B cell (primary cell): ENCODE results near the gene GUCA1A.
"Not testable (repeated sequence)": the region's sequence is repeated elsewhere in the genome, so short reads cannot be mapped to it uniquely, and the experiment has no call there.

ENCODE experiments used
- CTCF ChIP-seq: fragments of 200-600 bp; IDR thresholded peaks from one replicate; pipeline ENCODE4 v1.8.0; 2022; ENCODE audit warnings: antibody characterized with exemption, mild to moderate bottlenecking
- EZH2 ChIP-seq: IDR thresholded peaks from 2 replicates; pipeline ENCODE4 v1.6.1; 2012; ENCODE audit warnings: borderline replicate concordance, low read depth, mild to moderate bottlenecking, moderate library complexity, low read length; ENCODE audit not compliant: insufficient read depth, poor library complexity, severe bottlenecking

DNA sequence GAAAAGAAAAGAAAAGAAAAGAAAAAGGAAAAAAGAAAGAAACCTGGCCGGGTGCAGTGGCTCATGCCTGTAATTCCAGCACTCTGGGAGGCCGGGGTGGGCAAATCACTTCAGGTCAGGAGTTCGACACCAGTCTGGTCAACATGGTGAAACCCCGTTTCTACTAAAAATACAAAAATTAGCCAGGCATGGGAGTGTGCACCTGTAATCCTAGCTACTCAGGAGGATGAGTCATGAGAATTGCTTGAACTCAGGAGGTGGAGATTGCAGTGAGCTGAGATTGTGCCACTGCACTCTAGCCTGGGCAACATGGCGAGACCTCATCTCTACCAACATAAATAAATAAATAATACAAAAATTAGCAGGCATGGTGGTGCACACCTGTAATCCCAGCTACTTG is 19.2 kb downstream of the GUCA1A start:
- not testable (repeated sequence) for TF ChIP-seq CTCF, EZH2
